PFSK-1 (cell line): ENCODE data around the gene IFT81.

Source experiments
- POLR2AphosphoS5 ChIP-seq: IDR thresholded peaks from 2 replicates; pipeline ENCODE4 v1.6.1; 2012; ENCODE audit warnings: low read depth, mild to moderate bottlenecking, control low read depth, low read length, moderate library complexity
- SIN3A ChIP-seq: IDR thresholded peaks from 2 replicates; pipeline ENCODE4 v1.6.1; 2012; ENCODE audit warnings: mild to moderate bottlenecking, low read length, moderate library complexity, borderline replicate concordance; ENCODE audit not compliant: insufficient read depth

DNA sequence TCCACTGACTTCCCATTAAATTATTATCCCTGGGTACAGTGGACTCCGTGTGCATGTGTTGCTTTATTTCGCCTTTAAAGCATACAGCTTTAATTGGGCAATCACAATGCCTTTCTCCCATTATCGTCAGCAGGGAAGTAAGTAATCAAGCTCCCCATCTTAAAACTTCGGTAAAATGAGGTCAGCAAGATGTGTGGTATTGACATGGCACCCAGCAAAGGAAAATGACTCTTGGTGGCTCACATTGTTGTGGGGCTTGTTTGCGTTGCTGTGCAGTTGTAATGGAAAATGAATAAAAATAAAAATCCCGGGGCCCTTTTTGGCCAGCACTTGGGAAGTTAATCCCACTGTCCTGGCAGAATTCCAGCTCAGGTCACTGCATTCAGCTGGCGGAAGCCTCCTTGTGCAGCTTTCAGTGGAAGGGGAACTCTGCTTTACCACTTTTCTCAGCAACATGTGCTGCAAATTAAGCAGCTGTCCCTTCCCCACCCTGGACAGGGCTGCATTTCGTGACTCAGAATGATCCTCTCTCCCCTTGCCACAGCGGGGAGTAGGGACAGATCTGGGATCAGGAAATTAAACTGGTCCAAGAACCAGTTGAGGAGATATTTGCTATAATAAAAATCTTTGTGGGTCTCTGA is 142.9 kb downstream of the IFT81 start:
- TF ChIP-seq SIN3A: peak; percentile 85; the same call in 1 of the 2 replicates
- no peak for TF ChIP-seq POLR2AphosphoS5
